Left kidney (tissue), 2 donors: ENCODE data around the gene SRRM3. TPM values are rescaled to one million over a fixed set of nuclear protein-coding genes. Genes with fewer than 3 reads are reported as not detected.
A peak's percentile ranks its signal among the peaks of the same experiment; 100 is the strongest.
"Not testable (repeated sequence)": the region's sequence is repeated elsewhere in the genome, so short reads cannot be mapped to it uniquely, and the experiment has no call there.

Experiments
- DNase-seq: peaks from one replicate; pipeline ENCODE4 v3.0.0-alpha.2; 2013
- polyA plus RNA-seq: library from polyadenylated mRNA; unstranded; fragments of 120-200 nt; gene quantifications from one replicate; pipeline ENCODE4 v1.2.1, GENCODE V29; 2013; ENCODE audit not compliant: insufficient read length

SRRM3 gene
- polyA plus RNA-seq, 1 donor = 2.1 TPM

DNA sequence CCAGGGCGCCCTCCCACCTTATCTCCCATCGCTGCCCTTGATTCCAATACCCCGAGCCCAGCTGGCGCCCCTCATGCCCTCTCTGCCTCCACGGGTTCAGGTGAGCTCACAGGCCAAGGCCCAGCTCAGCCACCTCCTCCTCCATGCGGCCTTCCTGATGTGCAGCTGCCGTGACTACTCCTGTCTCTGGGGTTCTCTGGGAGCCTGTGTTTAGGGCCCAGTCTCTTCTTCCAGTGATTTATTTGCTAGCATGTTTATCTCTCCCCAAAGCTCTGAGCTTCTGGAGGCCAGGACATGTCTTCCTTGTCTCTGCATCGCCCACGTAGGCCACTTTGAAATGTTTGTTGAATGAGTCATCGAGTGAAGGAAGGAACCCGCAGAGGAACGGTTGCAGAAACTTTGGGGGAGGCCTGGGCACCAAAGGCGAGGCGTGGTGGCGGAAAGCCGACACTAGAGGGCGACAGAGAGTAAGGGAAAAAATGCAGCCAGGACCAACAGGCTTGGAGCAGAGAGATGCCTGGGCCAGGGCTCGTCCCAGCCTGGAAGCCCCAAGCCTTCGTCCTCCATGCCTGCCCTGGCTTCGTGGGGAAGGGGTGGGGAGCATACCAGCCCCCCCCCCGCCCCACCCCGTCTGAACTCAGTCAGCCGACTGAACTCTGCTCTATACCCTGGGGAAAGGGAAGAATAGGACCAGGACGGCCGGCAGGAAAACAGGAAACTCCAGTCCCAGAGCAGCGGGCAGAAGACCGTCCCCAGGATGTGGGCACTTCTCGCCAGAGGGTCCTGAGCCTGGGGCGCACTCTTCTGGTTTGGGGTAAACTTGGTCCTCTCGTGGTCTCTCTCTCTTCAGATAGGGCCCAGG is 89.9 kb downstream of the SRRM3 start:
- DNase-seq = peak; percentile 85

DNA sequence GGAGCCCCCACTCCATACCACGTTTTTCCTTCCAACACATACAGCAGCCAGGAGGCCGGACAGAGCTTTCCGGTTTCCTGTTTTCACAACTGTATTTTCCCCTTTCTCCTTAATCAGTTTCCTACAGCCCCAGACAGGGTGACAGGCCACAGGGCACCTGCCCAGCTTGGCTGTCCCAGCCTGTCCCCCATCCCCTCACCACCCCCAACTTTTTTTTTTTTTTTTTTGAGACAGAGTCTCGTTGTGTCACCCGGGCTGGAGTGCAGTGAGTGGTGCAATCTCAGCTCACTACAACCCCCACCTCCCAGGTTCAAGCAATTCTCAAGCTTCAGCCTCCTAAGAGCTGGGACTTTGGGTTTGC is 90.5 kb downstream of the SRRM3 start:
- no peak for DNase-seq

DNA sequence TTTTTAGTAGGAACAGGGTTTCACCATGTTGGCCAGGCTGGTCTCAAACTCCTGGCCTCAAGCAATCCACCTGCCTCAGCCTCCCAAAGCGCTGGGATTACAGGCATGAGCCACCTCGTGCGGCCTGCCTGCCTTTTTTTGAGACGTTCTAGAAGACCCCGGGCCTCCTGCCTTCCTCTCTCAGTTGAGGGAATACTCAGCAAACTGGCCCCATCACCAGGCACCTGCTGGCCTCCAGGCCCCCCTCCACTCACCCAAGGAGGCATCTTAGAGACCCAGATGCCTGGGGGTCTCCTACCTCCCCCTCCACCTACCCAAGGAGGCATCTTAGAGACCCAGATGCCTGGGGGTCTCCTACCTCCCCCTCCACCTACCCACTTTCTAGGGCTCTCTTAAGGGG is 91.2 kb downstream of the SRRM3 start:
- not testable (repeated sequence) for DNase-seq

DNA sequence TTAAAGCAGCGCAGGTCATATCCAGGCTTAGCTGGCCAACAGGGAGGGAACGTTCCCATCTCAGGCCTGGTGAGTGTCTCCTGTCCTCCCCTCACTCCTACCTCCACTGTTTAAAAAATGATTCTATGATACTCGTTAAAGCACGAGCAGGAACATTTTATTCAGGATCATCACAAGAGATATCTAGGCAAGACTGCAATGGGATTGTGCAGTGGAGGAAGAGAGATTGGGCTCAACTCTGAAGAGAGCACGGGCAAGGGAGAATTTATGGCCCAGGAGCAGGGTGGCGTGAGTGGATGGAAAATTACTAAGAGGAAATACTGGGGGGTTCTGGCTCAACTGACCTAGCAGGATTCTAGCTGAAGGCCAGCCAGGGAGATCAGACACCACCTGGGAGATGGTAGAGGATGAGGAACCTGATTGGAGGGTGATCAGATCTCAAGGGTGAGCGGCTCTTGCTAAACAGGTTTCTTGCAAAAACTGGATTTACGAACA is 91.8 kb downstream of the SRRM3 start:
- no peak for DNase-seq

DNA sequence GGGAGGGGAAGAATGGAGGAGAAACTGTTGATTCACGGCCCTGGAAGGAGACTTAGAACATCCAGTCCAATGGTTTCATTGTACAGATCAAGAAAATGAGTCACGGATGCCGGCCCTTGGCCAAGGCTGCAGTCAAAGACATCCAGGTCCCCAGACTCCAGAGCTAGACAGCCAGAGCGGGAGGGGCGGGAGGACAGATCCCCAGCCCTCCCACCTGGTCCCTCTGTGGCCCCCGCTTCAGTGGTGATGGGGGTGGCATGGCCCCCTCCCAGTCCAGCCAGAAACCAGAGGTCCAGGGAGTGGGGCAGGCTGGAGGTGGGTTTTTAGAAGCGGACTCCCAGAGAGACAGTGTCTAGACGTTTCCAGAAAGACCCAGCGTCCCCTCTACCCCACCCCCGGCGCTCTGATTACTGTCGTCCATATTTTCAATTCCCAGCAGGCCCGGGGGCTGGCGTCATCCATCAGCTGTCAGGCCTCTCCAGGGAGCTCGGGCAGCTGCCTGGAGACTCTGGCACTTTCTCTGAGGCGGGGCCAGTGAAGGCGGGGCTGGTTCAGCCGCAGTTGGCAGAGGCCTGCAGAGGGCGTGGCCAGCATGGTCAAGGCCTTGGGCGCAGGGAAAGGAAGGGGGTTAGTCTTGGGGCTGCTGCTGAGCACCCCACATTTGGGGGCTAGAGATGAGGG is 92.8 kb downstream of the SRRM3 start:
- DNase-seq = peak; percentile 91

DNA sequence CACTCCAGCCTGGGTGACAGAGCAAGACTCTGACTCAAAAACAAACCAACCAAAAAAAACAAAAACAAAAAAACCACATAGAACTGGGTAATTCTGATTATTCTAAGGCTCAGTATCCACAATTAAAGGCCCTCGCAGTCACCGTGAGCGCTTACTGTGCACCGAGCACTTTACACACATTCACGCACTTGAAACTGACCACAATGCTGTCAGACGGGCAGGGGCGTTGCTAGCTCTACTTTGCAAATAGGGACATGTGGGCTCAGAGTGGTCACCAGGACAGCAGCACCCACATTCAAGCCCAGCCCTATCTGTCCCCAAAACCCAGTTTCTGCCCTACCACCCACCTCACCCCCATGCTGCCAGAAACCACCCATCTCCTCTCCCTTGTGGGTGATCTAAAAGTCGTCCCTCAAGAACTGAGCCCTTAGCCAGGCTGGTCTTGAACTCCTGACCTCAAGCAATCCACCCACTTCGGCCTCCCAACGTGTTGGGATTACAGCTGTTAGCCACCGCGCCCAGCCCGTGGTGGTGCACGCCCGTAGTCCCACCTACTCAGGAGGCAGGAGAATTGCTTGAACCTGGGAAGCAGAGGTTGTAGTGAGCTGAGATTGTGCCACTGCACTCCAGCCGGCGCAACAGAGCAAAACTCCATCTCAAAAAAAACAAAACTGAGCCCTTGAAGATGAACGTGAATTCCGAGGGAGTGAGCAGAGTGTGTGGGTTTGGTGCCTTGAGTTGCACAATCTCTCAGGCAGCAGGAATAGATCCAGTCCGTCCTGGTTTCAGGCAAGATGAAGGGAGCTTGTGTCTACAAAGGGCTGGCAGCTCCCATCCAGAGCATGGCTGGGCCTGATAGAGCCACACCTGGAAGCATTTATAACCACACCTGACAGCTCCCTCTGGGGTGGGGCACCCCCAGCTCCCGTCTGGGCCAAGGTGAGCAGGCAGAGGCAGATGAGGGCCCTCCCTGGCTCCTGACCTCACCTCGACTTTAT is 95.3 kb downstream of the SRRM3 start:
- DNase-seq = no peak

DNA sequence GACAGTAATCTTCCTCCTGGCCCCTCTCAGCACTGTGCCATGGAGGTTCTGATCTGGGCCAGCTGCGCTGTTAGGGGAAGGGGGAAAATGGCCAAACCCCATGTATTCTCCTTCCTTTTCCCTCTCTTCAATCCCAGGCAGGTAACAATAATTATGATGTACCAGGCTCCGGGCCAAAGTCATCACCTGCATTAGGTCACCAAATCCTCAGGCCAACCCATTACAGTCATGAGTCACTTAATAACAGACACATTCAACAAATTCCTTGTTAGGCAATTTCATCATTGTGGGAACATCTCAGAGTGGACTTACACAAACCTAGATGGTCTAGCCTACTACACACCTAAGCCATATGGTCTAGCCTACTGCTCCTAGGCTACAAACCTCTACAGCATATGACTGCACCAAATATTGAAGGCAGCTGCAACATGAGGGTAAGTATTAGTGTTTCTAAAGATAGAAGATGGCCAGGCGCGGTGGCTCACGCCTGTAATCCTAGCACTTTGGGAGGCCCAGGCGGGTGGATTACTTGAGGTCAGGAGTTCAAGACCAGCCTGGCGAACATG is 98.6 kb downstream of the SRRM3 start:
- no peak for DNase-seq

DNA sequence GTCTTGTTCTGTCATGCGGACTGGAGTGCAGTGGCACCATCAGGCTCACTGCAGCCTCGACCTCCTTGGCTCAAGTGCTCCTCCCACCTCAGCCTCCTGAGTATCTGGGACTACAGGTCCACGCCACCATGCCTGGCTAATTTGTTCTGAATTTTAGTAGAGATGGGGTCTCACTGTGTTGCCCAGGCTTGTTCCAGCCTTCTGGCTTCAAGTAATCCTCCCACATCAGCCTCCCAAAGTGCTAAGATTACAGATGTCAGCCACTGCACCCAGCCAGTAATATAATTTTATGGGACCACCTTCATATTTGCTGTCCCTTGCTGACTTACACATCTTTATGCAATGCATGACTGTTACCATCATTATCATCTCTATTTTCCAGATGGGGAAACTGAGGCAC is 99.3 kb downstream of the SRRM3 start:
- no peak for DNase-seq

DNA sequence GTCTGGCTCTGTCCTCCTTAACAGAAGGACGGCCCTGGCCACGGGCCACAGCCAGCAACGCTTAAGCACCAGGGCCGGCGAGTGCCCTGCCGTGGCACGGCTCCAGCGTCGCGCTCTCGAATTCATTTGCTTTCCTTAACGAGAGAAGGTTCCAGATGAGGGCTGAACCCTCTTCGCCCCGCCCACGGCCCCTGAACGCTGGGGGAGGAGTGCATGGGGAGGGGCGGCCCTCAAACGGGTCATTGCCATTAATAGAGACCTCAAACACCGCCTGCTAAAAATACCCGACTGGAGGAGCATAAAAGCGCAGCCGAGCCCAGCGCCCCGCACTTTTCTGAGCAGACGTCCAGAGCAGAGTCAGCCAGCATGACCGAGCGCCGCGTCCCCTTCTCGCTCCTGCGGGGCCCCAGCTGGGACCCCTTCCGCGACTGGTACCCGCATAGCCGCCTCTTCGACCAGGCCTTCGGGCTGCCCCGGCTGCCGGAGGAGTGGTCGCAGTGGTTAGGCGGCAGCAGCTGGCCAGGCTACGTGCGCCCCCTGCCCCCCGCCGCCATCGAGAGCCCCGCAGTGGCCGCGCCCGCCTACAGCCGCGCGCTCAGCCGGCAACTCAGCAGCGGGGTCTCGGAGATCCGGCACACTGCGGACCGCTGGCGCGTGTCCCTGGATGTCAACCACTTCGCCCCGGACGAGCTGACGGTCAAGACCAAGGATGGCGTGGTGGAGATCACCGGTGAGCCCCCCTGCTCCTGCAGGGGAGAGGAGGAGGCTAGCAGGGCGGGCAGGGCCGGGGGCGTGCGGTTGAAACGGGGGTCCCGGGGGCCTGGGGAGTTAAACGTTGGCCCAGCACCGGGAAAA is 100.9 kb downstream of the SRRM3 start, which contains the start of gene HSPB1:
TSS of gene HSPB1 (plus strand) at position 327 of the 855 bp plus-strand sequence. CDS start at position 367, 40 bp downstream.
- DNase-seq = peak; percentile 85

DNA sequence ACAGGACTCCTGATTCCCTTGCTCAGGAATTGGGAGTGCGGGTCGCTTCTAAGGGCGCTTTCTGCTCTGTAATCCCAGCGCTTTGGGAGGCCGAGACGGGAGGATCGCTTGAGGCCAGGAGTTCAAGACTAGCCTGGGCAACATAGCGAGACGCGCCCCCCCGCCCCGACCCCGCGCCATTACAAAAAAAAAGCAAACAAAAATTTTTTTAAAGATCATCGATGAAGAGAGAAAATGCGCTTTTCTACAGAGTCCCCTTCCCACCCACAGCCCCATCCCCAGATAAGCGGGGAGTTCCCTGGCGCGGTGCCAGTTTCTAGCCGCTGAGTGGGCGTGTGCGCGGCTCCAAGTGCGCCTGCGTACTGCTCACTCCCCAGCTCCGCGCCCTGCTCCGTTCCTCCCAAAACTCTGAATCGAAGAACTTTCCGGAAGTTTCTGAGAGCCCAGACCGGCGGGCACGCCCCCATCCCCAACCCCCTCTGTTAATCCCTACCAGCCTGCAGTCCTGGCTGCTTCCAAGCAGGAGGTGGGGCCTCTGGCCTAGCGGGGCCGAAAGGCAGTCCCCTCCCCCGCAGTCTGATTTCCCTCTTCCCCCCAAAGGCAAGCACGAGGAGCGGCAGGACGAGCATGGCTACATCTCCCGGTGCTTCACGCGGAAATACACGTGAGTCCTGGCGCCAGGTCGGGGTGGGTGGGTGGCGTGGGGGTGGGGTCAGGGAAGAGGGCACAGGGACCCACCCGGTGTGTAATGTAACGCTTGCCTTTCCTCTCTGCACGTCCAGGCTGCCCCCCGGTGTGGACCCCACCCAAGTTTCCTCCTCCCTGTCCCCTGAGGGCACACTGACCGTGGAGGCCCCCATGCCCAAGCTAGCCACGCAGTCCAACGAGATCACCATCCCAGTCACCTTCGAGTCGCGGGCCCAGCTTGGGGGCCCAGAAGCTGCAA is 101.8 kb downstream of the SRRM3 start:
- peak; percentile 90 for DNase-seq

DNA sequence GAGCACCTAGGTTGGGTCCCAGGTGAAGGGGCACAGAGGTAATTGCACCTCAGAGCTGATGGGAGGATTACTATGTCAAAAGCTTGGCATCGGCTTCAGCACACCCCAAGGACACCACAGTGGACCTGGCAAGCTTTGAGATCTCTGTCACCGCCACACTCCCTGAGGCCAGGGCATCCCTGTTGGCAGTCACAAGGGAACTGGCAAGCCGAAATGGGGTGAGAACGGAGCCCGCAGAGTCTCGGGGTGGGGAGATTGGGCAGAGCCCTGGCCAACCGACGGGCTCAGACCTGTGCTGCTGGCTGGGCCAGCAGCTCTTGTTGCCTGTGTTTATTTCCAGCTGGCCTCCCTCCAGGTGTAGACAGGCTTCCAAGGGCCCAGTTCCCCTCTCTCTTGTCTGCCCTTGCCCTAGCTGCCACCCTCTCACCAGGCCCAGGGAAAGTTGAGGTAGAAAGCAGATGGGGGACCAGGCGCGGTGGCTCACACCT is 103.2 kb downstream of the SRRM3 start:
- DNase-seq = no peak

DNA sequence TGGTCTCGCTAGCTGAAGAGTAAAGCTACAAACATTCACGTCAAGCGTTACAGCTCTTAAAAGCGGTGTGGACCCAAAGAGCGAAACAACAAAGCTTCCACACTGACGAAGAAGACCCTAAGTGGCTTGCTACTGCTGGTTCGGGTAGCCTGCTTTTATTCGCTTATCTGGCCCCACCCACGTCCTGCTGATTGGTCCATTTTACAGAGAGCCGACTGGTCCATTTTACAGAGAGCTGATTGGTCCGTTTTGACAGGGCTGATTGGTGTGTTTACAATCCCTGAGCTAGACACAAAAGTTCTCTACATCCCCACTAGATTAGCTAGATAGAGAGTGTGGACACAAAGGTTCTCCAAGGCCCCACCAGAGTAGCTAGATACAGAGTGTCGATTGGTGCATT is 107.2 kb downstream of the SRRM3 start:
- DNase-seq = not testable (repeated sequence)

DNA sequence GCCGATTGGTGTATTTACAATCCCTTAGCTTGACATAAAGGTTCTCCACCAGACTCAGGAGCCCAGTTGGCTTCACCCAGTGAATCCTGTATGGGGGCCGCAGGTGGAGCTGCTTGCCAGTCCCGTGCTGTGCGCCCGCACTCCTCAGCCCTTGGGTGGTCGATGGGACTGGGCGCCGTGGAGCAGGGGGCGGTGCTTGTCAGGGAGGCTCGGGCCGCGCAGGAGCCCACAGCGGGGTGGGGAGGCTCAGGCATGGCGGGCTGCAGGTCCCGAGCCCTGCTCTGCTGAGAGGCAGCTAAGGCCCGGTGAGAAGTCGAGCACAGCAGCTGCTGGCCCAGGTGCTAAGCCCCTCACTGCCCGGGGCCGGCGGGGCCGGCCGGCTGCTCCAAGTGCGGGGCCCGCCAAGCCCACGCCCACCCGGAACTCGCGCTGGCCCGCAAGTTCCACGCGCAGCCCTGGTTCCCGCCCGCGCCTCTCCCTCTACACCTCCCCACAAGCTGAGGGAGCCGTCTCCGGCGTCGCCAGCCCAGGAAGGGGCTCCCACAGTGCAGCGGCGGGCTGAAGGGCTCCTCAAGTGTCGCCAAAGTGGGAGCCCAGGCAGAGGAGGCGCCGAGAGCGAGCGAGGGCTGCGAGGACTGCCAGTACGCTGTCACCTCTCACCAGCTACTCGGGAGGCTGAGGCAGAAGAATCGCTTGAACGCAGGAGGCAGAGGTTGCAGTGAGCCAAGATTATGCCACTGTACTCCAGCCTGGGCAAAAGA is 107.8 kb downstream of the SRRM3 start:
- DNase-seq = not testable (repeated sequence)

DNA sequence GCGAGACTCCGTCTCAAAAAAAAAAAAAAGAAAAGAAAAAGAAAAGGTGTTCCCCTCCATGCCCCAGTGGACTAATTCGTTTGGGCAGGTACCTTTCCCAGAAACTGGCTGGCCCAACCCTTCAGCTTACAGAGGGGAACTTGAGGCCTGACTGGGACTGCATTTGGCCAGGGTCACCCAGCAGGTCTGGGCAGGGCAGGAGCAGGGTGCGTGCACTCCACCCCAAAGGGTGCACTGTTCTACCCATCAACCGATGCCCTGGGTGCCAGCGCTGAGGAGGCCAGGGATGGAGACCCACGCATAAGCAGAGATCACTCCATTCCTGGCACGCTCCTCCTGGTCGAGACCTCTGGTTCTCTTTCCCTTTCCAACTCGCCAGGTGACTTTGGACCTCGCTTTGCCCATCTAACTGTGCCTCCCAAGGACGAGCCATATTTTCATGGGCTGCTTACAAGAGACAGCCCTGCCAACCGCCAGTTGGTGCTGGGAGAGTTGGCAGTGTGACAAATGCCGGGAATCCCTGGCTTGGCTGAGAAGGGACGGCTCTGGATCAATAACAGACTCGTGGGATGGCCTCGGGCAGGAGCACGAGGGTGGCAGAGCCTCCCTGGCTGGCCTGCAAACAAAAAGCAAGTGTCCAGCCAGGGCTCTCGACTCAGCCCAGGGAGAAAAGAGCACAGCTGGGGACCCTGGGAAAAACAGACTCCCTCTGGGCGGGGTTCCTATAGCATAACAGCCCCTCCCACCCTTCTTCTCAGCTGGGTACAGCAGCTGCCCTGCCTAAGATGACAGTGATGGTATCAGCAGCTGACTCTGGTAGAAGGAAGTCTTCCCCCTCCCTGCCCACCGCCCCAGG is 108.6 kb downstream of the SRRM3 start:
- DNase-seq = no peak

DNA sequence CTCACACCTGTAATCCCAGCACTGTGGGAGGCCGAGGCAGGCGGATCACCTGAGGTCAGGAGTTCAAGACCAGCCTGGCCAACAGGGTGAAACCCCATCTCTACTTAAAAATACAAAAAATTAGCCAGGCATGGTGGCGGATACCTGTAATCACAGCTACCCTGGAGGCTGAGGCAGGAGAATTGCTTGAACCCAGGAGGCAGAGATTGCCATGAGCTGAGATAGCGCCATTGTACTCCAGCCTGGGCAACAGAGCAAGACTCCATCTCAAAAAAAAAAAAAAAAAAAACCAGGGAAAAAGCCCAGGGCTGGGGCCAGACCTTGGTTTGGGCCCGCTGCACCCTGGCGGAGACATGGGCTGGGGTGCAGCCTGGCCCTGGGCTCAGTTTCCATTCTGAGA is 110.1 kb downstream of the SRRM3 start:
- not testable (repeated sequence) for DNase-seq

DNA sequence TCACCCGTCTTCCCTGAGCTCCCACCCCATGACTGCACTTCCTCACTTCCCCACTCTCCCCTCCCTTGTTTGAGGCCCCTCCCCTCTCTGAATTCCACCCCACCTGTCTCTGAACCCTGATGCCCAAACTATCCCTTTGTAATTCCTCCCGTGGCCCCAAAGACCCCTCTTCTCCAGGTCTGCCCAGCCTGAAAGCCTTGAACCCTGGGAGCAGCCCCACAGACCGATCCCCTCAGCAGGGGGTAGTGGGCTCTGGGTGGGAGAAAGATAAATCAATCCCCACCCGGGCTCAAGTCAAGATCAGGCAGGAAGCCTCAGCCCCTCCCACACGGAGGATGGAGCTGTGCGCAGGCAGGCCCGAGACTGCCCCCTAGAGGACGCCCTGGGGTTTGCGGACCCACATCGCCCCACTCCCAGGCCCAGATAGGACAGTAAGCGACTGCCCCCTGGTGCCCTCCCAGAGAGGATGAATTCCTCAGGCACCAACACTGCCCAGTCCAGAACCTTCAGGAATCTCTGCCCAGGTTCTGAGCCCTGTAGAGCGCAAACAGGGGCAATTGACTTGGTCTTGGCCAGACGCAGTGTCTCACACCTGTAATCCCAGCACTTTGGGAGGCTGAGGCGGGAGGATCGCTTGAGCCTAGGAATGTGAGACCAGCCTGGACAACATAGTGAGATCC is 112.5 kb downstream of the SRRM3 start:
- DNase-seq = peak; percentile 89

DNA sequence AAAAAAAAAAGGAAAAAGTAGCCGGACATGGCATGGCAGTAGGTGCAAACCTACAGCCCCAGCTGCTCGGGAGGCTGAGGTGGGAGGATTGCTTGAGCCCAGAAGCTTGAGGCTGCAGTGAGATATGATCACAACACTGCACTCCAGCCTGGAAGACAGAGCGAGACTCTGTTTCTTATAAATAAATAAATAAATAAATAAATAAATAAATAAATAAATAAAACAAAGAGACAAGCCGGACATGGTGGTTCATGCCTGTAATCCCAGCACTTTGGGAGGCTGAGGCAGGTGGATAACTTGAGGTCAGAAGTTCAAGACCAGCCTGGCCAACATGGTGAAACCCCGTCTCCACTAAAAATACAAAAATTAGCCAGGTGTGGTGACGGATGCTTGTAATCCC is 113.0 kb downstream of the SRRM3 start:
- DNase-seq = not testable (repeated sequence)
